ENCODE measurements around the gene AGAP1. TPM values are rescaled to one million over a fixed set of nuclear protein-coding genes. Genes with fewer than 3 reads are reported as not detected.

AGAP1 gene
- total RNA-seq, 1 experiment from 2014 or later: 18.3 TPM

- no peak for DNase-seq (ENCODE audit: extremely low read depth, low read depth)
Observed at GRCh38 chr2:235990344-235990743, 496.5 kb downstream of the AGAP1 start.

DNA sequence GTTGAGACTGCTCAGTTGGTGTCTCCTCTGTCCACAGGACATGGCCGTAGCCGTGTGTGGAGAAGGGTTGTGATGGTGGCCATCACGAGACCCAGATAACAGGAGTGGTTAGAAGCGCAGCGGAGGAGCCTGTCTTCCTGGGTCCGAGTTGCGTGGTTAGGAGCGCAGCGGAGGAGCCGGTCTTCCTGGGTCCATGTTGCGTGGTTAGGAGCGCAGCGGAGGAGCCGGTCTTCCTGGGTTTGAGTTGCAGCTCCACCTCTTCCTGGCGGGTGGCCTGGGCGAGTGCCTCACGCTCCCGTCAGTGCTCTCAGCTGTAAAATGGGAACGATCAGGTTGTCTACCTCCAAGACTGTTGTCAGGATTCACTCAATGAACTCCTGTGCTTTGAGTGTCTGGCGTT is 498.2 kb downstream of the AGAP1 start:
- DNase-seq (ENCODE audit: extremely low read depth, low read depth): no peak

GRCh38 chr2:235996419-235996818 is 502.6 kb downstream of the AGAP1 start:
- DNase-seq (ENCODE audit: extremely low read depth, low read depth): no peak

DNA sequence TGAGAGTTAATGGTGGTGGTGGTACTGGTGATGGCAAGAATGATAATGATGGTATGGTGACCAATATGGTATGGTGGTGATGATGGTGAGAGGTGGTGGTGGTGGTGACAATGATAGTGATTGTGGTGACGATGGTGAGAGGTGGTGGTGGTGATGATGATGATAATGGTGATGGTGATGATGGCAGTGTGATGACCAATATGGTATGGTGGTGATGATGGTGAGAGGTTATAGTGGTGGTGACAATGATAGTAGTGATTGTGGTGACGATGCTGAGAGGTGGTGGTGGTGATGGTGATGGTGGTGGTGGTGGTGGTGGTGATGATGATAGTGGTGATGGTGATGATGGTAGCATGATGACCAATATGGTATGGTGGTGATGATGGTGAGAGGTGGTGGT is 505.2 kb downstream of the AGAP1 start:
- DNase-seq (ENCODE audit: extremely low read depth, low read depth): no peak

GRCh38 chr2:236001166-236001828 is 507.5 kb downstream of the AGAP1 start:
- DNase-seq (ENCODE audit: extremely low read depth, low read depth): no peak

DNA sequence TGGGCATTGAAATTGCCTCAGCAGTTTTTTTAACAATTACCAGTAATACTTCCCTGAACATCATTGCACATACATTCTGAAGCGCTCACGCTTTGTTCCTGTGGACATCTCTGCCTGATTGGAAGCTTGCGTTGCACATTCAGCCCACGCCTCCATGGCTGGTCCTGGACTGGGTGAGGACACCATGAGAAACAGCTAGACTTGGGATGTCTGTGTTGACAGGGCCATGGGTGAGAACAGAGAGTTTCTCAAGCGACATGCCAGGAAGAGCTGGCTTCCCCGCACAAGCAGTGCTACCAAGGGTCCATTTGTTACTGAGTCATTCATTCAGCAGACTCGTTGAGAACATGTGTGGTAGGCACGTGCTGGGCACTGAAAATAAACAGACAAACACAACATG is 508.0 kb downstream of the AGAP1 start:
- no peak for DNase-seq (ENCODE audit: extremely low read depth, low read depth)

DNA sequence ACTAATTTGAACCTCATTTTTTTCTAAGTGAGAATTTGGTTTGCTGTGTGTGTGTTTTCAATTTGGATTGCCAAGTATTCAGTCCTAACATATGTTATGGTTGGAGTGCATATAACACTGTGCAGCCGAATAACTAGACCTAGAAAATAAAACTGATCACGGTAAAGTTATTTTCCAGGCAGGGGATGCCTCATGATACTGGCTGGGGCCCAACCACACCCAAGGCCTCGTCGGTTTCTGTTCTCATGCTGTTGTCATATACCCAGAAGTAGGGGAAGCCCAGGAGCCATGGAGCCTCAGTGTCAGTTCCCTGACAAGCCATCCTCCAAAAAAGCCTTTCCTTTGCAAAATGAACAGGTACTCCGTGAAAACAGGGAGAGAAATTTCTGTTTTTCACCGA is 514.2 kb downstream of the AGAP1 start:
- no peak for DNase-seq (ENCODE audit: extremely low read depth, low read depth)

GRCh38 chr2:236008857-236009256 is 515.0 kb downstream of the AGAP1 start:
- no peak for DNase-seq (ENCODE audit: extremely low read depth, low read depth)

DNA sequence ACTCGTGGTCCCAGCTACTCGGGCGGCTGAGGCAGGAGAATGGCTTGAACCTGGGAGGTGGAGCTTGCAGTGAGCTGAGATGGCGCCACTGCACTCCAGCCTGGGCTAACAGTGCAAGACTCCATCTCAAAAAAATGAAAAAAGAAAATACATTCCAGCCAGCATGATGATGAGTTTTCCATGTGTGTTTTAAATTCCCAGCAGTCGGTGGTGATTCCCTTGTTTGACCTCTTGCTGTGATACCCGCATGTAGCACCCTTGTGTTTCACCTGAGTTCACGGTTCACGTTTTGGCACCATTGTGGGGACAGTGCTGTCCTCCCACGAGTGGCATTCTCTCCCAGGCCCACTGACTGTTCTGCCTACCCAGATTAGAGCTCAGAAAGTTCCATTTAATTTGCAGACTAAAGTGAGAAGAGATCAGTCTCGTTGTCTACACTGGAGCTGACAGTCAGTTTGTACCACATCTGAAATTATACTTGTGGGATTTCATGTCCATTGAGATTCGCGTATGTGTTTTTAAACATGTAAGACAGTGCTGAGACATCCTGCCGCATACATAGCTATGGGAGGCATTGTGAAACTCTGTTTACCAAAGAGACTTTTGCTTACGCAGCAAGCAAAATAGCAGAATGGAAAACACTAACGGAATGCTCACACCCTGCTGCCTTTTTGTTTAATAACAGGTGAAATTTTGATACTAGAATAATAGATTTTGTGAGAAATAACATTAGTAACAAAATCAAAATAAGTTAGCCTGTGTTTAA is 517.3 kb downstream of the AGAP1 start:
- DNase-seq (ENCODE audit: extremely low read depth, low read depth): no peak

DNA sequence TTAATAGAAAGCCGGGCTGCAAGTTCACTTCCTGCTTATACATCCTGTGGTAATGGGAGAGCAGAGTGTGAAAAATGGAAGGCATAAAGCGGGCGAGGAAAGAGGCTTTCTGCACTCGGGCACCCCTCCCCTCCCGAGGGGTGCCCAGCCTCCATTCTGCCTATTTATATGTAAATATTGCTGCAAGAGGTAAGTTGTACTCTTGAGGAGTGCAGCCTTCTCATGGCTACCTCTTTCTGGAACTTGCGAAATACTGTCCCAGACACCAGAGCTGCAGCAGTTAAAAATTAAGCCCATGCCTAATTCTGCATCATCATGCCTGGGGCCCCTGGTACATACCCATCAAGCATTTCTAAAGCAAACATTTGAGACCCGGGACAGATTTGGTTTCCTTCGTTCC is 518.3 kb downstream of the AGAP1 start:
- DNase-seq (ENCODE audit: extremely low read depth, low read depth): no peak

- DNase-seq (ENCODE audit: extremely low read depth, low read depth): no peak
Observed at GRCh38 chr2:236014408-236015131, 520.7 kb downstream of the AGAP1 start.

DNA sequence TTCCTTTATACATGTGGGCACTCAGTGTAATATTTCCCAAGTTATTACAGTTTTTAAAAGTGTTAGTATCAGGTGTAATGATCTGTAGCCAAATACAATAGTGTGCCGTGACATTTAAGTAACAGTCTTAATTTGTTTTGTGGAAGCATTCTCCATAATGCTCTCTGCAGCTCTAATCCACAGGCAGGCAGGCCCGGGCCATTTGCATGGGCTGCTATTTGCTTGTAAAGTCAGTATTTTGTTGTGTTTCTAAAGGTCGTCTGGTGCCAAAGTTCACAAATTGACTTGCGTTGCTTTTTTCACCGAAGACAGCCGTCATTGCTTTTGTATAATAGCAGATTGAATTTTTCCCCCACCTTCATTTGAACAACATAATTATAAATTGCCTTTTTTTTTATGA is 521.3 kb downstream of the AGAP1 start:
- no peak for DNase-seq (ENCODE audit: extremely low read depth, low read depth)

- DNase-seq (ENCODE audit: extremely low read depth, low read depth): no peak
Observed at GRCh38 chr2:236016496-236016895, 522.7 kb downstream of the AGAP1 start.

DNA sequence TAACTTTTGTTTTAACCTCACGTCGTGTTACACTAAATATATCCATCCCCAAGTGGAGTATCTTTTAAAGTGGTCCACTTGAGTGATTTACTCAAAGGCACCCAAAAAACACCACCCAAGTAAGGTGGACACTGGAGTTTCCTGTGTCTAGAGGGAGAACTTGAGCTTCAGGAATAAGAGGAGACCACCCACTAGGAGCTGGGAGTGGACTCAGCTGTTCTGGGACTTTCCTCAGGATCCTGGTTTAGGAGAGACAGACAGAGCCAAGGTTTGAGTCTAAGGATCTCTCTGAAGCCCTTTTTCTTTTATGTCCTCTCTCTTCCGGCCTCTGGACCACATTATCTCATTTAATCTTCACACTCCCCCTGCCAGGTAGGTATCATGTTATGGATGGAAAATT is 523.6 kb downstream of the AGAP1 start:
- no peak for DNase-seq (ENCODE audit: extremely low read depth, low read depth)

GRCh38 chr2:236019434-236019833 is 525.6 kb downstream of the AGAP1 start:
- no peak for DNase-seq (ENCODE audit: extremely low read depth, low read depth)

DNA sequence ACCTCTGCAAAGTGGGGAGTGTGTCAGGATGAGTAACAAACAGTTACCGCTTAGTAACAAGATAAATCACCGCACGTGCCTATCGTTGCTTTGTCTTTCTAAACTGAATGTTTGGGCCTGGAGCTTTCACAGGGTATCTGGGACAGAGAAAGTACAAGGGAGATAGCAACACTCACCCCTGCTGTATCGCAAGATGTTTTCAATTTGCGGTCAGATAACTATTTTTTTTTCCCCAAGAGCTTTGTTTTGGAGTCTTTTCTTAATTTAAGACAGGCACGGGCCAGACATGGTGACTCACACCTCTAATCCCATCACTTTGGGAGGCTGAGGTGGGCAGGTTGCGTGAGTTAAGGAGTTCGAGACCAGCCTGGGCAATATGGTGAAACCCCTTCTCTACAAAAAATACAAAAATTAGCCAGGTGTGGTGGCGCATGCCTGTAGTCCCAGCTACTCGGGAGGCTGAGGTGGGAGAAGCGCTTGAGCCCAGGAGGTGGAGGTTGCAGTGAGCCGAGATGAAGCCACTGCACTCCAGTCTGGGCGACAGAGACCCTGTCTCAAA is 527.7 kb downstream of the AGAP1 start:
- no peak for DNase-seq (ENCODE audit: extremely low read depth, low read depth)

DNA sequence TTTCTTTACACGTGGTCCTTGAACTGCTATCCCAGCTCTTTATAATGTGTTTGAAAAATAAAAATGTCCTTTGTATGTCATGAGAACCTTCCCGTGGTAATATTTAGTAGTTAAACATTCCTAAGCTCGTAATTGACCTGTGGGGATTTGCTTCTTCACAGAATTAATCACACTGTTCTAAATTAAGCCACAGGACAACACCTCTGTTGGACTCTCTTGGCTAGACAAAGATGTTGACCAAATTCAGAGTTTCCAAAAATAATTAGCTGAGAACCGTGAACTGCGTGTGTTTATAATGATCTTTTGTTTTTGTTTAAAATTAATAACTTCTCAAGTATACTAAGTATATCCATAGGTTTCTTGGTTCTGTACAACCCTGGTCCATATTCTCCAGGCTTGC is 528.3 kb downstream of the AGAP1 start:
- DNase-seq (ENCODE audit: extremely low read depth, low read depth): no peak

DNA sequence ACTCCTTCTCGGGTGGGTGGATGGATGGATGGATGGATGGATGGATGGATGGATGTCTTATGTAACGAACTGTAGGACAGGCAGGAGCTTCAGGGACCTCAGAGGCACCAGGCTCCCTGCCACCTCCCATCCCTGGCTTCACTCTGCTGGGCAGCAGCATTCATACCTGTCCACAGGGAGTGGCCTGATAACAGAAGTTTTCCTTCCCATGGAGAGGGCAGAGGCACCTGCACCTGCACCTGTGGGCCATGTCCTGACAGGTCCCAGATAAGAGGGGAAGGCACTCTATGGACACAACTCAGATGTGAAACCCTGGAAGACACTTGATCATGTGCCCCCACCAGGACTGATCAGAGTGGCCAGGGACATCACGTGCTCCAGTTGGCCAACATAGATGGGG is 532.0 kb downstream of the AGAP1 start:
- no peak for DNase-seq (ENCODE audit: extremely low read depth, low read depth)

DNA sequence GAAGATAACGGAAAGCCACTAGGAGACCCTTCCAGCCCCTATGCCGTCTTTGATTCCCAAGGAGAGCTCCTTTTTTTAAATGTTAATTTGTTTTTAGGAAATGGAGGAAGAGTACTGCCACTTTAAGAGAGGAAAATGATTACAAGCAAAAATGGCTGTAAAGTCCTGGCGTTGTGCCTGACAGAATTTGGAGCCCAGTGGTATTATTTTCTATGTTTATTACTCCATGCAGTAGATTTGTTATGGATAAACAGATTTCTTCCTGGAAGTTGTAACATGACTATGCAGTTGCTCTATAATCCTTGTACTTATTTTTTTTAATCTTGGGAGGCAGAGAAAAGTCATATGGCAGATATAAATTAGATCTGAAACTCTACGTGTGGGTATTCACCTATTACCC is 533.0 kb downstream of the AGAP1 start:
- DNase-seq (ENCODE audit: extremely low read depth, low read depth): no peak

- DNase-seq (ENCODE audit: extremely low read depth, low read depth): no peak
Observed at GRCh38 chr2:236028066-236028465, 534.2 kb downstream of the AGAP1 start.

DNA sequence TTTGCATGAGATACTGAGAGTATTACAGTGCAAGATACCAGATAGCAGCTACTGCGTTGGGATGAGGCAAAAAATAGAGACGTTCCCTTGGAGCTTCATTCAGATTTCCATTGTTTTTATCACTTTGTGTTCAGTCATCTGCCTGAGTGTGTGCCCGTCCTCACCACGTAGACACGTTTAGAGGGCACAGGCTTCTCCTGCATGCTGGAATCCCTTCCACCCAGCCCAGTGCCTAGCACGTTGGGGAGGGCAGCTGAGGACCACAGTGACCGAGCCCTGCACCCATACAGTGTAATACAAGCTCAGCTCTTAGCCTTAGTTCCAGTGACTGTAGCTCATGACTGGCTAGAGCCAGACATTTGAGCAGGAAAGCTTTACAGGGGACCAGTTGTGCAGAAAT is 539.6 kb downstream of the AGAP1 start:
- no peak for DNase-seq (ENCODE audit: extremely low read depth, low read depth)

- no peak for DNase-seq (ENCODE audit: extremely low read depth, low read depth)
Observed at GRCh38 chr2:236034974-236035373, 541.1 kb downstream of the AGAP1 start.
